Gastrocnemius medialis (tissue), 4 donors: ENCODE data around the gene ANXA3. TPM values are rescaled to one million over a fixed set of nuclear protein-coding genes. Genes with fewer than 3 reads are reported as not detected.

Experiments used
- ATAC-seq, 2 donors: fragments of 150-250 bp; one replicate each; pipeline ENCODE4 v1.9.1; 2016
- DNase-seq, 2 donors: peaks; one replicate each; pipeline ENCODE4 v3.0.0-alpha.2; 2019
- H3K27ac ChIP-seq, 4 donors: fragments of 200-600 bp; sonication (generic); 1 replicate in 1 of 4; 2 replicates in 3 of 4; pipeline ENCODE4 v1.5.1; 2016 to 2018; ENCODE audit warnings: mild to moderate bottlenecking in 2 of 4, moderate library complexity in 1 of 4
- H3K27me3 ChIP-seq, 3 donors: fragments of 200-600 bp; sonication (generic) in 2 of 3; 1 replicate in 1 of 3; 2 replicates in 2 of 3; pipeline versions ENCODE4 v1.5.1 to v1.6.0; 2016 to 2019; ENCODE audit warnings: mild to moderate bottlenecking in 1 of 3, moderate library complexity in 1 of 3
- H3K36me3 ChIP-seq, 2 donors: fragments of 200-600 bp; sonication (generic) in 1 of 2; one replicate each; pipeline ENCODE4 v1.5.1; 2017 to 2018
- H3K4me1 ChIP-seq, 2 donors: fragments of 200-600 bp; sonication (generic) in 1 of 2; one replicate each; pipeline ENCODE4 v1.5.1; 2016 to 2017; ENCODE audit warnings: mild to moderate bottlenecking in 2 of 2
- H3K4me3 ChIP-seq, 4 donors: fragments of 200-600 bp; sonication (generic) in 3 of 4; 1 replicate in 1 of 4; 2 replicates in 3 of 4; pipeline ENCODE4 v1.5.1; 2016 to 2019; ENCODE audit warnings: mild to moderate bottlenecking in 2 of 4
- H3K9me3 ChIP-seq, 3 donors: fragments of 200-600 bp; sonication (generic) in 2 of 3; 1 replicate in 1 of 3; 2 replicates in 2 of 3; pipeline ENCODE4 v1.5.1; 2016 to 2019
- CTCF ChIP-seq, 5 experiments: fragments of 450-650 bp in 3 of 5; fragments of 200-600 bp in 2 of 5; sonication (generic) in 2 of 5; IDR thresholded peaks in 4 of 5; conservative IDR thresholded peaks in 1 of 5; 1 replicate in 4 of 5; 2 replicates in 1 of 5; pipeline ENCODE4 v1.5.1; 2016 to 2019; ENCODE audit warnings: antibody characterized with exemption in 5 of 5, mild to moderate bottlenecking in 3 of 5, moderate library complexity in 3 of 5
- POLR2A ChIP-seq, 2 donors: fragments of 450-650 bp; IDR thresholded peaks; one replicate each; pipeline ENCODE4 v1.6.1; 2017; ENCODE audit warnings: antibody characterized with exemption in 2 of 2, mild to moderate bottlenecking in 2 of 2, moderate library complexity in 2 of 2
- in situ Hi-C, 4 donors: fragments of 200-750 bp; cut with MboI; loops; one replicate each; pipeline versions ENCODE4 v1.15.0 to v1.8.0; 2017; ENCODE audit warnings: low sequenced_read_pairs in 4 of 4
- intact Hi-C: fragments of 100-400 bp; cut with DNase I; formaldehyde crosslinking; loops from one replicate; pipeline ENCODE4 v1.15.1; 2023; ENCODE audit warnings: low total_unique reads
- total RNA-seq, 4 donors: library from RNA; depleted of rRNA; stranded (reverse); fragments of >200 nt; gene quantifications; one replicate each; pipeline versions ENCODE4 v1.1.0 to v1.2.3, GENCODE V29; 2016

Gene ANXA3
- total RNA-seq, 4 donors from 2014 or later, result 15.4 to 22.8 (median 17.7) TPM

GRCh38 chr4:78601013-78601412 lies 49.4 kb downstream of the ANXA3 start:
- in situ Hi-C loops, result loop anchor here in 1 of 4 donors (10.0 kb wide), 1 partner anchor 254 kb away; no protein-coding TSS in a partner anchor
- DNase-seq (no peak), ATAC-seq (no peak)
- intact Hi-C loops, result no loop called here
- no peak overlapping the region for H3K27ac ChIP-seq
- no peak overlapping the region for H3K4me3 ChIP-seq
- H3K36me3 ChIP-seq, result no peaks in the 10 kb centered on the region
- TF ChIP-seq POLR2A (IDR thresholded peaks at IDR 0.05) (no peak), CTCF (IDR thresholded peaks at IDR 0.05 in 4 of 5, conservative IDR thresholded peaks at IDR 0.05 in 1 of 5) (no peak)
- H3K27me3 ChIP-seq, result no peaks in the 10 kb centered on the region
- no peaks in the 10 kb centered on the region for H3K9me3 ChIP-seq
- no peaks in the 10 kb centered on the region for H3K4me1 ChIP-seq

- TF ChIP-seq CTCF (IDR thresholded peaks at IDR 0.05 in 4 of 5, conservative IDR thresholded peaks at IDR 0.05 in 1 of 5) (no peak), POLR2A (IDR thresholded peaks at IDR 0.05) (no peak)
- H3K36me3 ChIP-seq, result no peaks in the 10 kb centered on the region
- DNase-seq, result no peak
- H3K4me1 ChIP-seq, result no peaks in the 10 kb centered on the region
- H3K4me3 ChIP-seq, result no peak overlapping the region
- no peak overlapping the region for H3K27ac ChIP-seq
- H3K9me3 ChIP-seq, result no peaks in the 10 kb centered on the region
- H3K27me3 ChIP-seq, result no peaks in the 10 kb centered on the region
- in situ Hi-C loops, result loop anchor here in 1 of 4 donors (10.0 kb wide), 1 partner anchor 252 kb away; no protein-coding TSS in a partner anchor
- intact Hi-C loops, result no loop called here
- no peak for ATAC-seq
Observed at GRCh38 chr4:78602334-78602733, 50.8 kb downstream of the ANXA3 start.

- Histone ChIP-seq H3K27ac (no peak overlapping the region), H3K36me3 (no peaks in the 10 kb centered on the region), H3K27me3 (no peaks in the 10 kb centered on the region), H3K4me1 (no peaks in the 10 kb centered on the region), H3K4me3 (no peak overlapping the region), H3K9me3 (no peaks in the 10 kb centered on the region)
- no peak for TF ChIP-seq CTCF (IDR thresholded peaks at IDR 0.05 in 4 of 5, conservative IDR thresholded peaks at IDR 0.05 in 1 of 5)
- no peak for TF ChIP-seq POLR2A (IDR thresholded peaks at IDR 0.05)
- in situ Hi-C loops, result loop anchor here in 1 of 4 donors (10.0 kb wide), 1 partner anchor 251 kb away; no protein-coding TSS in a partner anchor
- ATAC-seq, result no peak
- intact Hi-C loops, result no loop called here
- no peak for DNase-seq
Observed at GRCh38 chr4:78603384-78603783, 51.8 kb downstream of the ANXA3 start.

GRCh38 chr4:78604988-78605387 lies 53.4 kb downstream of the ANXA3 start:
- in situ Hi-C loops (loop anchor here in 1 of 4 donors (10.0 kb wide), 1 partner anchor 250 kb away; no protein-coding TSS in a partner anchor), intact Hi-C loops (no loop called here)
- Histone ChIP-seq H3K9me3 (no peaks in the 10 kb centered on the region), H3K27me3 (no peaks in the 10 kb centered on the region), H3K36me3 (no peaks in the 10 kb centered on the region), H3K4me3 (no peak overlapping the region), H3K4me1 (no peaks in the 10 kb centered on the region), H3K27ac (no peak overlapping the region)
- DNase-seq, result no peak
- ATAC-seq, result no peak
- TF ChIP-seq POLR2A (IDR thresholded peaks at IDR 0.05), result no peak
- TF ChIP-seq CTCF (IDR thresholded peaks at IDR 0.05 in 4 of 5, conservative IDR thresholded peaks at IDR 0.05 in 1 of 5), result no peak

- intact Hi-C loops, result no loop called here
Observed at GRCh38 chr4:78606035-78606434, 54.5 kb downstream of the ANXA3 start.

More at GRCh38 chr4:78606035-78606434, 54.5 kb downstream of the ANXA3 start:
- Histone ChIP-seq H3K4me1 (no peaks in the 10 kb centered on the region), H3K9me3 (no peaks in the 10 kb centered on the region), H3K4me3 (no peak overlapping the region), H3K36me3 (no peaks in the 10 kb centered on the region), H3K27me3 (no peaks in the 10 kb centered on the region), H3K27ac (no peak overlapping the region)
- DNase-seq (no peak), ATAC-seq (no peak)
- in situ Hi-C loops, result loop anchor here in 1 of 4 donors (10.0 kb wide), 1 partner anchor 249 kb away; no protein-coding TSS in a partner anchor
- no peak for TF ChIP-seq CTCF (IDR thresholded peaks at IDR 0.05 in 4 of 5, conservative IDR thresholded peaks at IDR 0.05 in 1 of 5)
- TF ChIP-seq POLR2A (IDR thresholded peaks at IDR 0.05), result no peak
